Activated B cell treated with CpG ODN at 0.5 μM for 24 hours (primary cell): Measurements from ENCODE around the gene FOXA1. TPM values are rescaled to one million over a fixed set of nuclear protein-coding genes. Genes with fewer than 3 reads are reported as not detected.

ENCODE experiments used
- ATAC-seq: fragments of 200-7000 bp; cut with Tn5 transposase; one replicate; pipeline ENCODE4 v1.10.0; 2021; ENCODE audit warnings: low read depth, mild to moderate bottlenecking, moderate library complexity
- CTCF ChIA-PET: fragments of 350-600 bp; sonication (Branson Sonifier 250); formaldehyde crosslinking; loops from one replicate; lab custom pipeline; 2021; ENCODE audit warnings: antibody characterized with exemption; lab: Charles Lee
- POLR2A ChIA-PET: fragments of 350-600 bp; sonication (Branson Sonifier 250); formaldehyde crosslinking; loops from one replicate; lab custom pipeline; 2021; ENCODE audit warnings: antibody characterized with exemption; lab: Charles Lee
- DNase-seq: peaks from one replicate; pipeline ENCODE4 v3.0.0; 2022
- H3K27ac Mint-ChIP-seq: one replicate; pipeline ENCODE4 v1.8.0; 2020; ENCODE audit warnings: mixed read lengths
- H3K27me3 Mint-ChIP-seq: one replicate; pipeline ENCODE4 v1.8.0; 2021; ENCODE audit warnings: mixed read lengths
- H3K36me3 Mint-ChIP-seq: one replicate; pipeline ENCODE4 v1.8.0; 2021; ENCODE audit warnings: low read depth, mixed read lengths
- H3K4me1 Mint-ChIP-seq: one replicate; pipeline ENCODE4 v1.8.0; 2021; ENCODE audit warnings: mixed read lengths
- H3K4me3 Mint-ChIP-seq: one replicate; pipeline ENCODE4 v1.8.0; 2020; ENCODE audit warnings: mild to moderate bottlenecking, mixed read lengths
- H3K9me3 Mint-ChIP-seq: one replicate; pipeline ENCODE4 v1.8.0; 2020; ENCODE audit warnings: mixed read lengths
- CTCF ChIP-seq: fragments of 200-600 bp; IDR thresholded peaks from one replicate; pipeline ENCODE4 v1.8.0; 2022; ENCODE audit warnings: antibody characterized with exemption, mild to moderate bottlenecking
- intact Hi-C: fragments of 100-400 bp; cut with micrococcal nuclease; formaldehyde crosslinking; loops from one replicate; pipeline ENCODE4 v1.15.1; 2024
- total RNA-seq: library from RNA; stranded (reverse); gene quantifications from 2 replicates; pipeline ENCODE4 v1.2.3, GENCODE V29; 2022

FOXA1 gene
- total RNA-seq, 1 donor from 2014 or later: not detected

GRCh38 chr14:37571391-37571790, 23.7 kb downstream of the FOXA1 start:
- H3K4me1 Mint-ChIP-seq: no peaks in the 10 kb centered on the region
- H3K36me3 Mint-ChIP-seq: no peaks in the 10 kb centered on the region
- TF ChIP-seq CTCF: no peak
- H3K27ac Mint-ChIP-seq: no peak overlapping the region
- ChIA-PET CTCF (no interaction called here), POLR2A (no interaction called here)
- no peak overlapping the region for H3K4me3 Mint-ChIP-seq
- H3K27me3 Mint-ChIP-seq: no peaks in the 10 kb centered on the region
- intact Hi-C loops: no loop called here
- no peak for ATAC-seq
- DNase-seq: no peak
- H3K9me3 Mint-ChIP-seq: no peaks in the 10 kb centered on the region

GRCh38 chr14:37569729-37570128, 25.3 kb downstream of the FOXA1 start:
- Mint-ChIP-seq H3K27me3 (no peaks in the 10 kb centered on the region), H3K4me3 (no peak overlapping the region), H3K4me1 (no peaks in the 10 kb centered on the region), H3K36me3 (no peaks in the 10 kb centered on the region), H3K27ac (no peak overlapping the region), H3K9me3 (no peaks in the 10 kb centered on the region)
- no peak for ATAC-seq
- intact Hi-C loops: no loop called here
- no peak for TF ChIP-seq CTCF
- no peak for DNase-seq
- ChIA-PET POLR2A (interaction anchor here (0.7 kb wide), 1 partner anchor 8 kb away, joined by 6 read pairs; no protein-coding TSS in a partner anchor), CTCF (no interaction called here)

GRCh38 chr14:37566811-37567371, 28.2 kb downstream of the FOXA1 start:
- ATAC-seq (no peak), DNase-seq (no peak)
- H3K27me3 Mint-ChIP-seq: no peaks in the 10 kb centered on the region
- no peak overlapping the region for H3K4me3 Mint-ChIP-seq
- no peaks in the 10 kb centered on the region for H3K4me1 Mint-ChIP-seq
- POLR2A ChIA-PET: no interaction called here
- no peaks in the 10 kb centered on the region for H3K36me3 Mint-ChIP-seq
- intact Hi-C loops: no loop called here
- TF ChIP-seq CTCF: no peak
- no peaks in the 10 kb centered on the region for H3K9me3 Mint-ChIP-seq
- no peak overlapping the region for H3K27ac Mint-ChIP-seq
- CTCF ChIA-PET: no interaction called here

- POLR2A ChIA-PET: no interaction called here
- Mint-ChIP-seq H3K4me1 (no peaks in the 10 kb centered on the region), H3K27me3 (no peaks in the 10 kb centered on the region), H3K27ac (no peak overlapping the region), H3K4me3 (no peak overlapping the region), H3K36me3 (no peaks in the 10 kb centered on the region), H3K9me3 (no peaks in the 10 kb centered on the region)
- DNase-seq: no peak
- no peak for ATAC-seq
- no peak for TF ChIP-seq CTCF
- CTCF ChIA-PET: no interaction called here
- intact Hi-C loops: no loop called here
These were observed 29.5 kb downstream of the FOXA1 start for GRCh38 chr14:37565550-37565949.

GRCh38 chr14:37563189-37563588, 31.9 kb downstream of the FOXA1 start:
- no peaks in the 10 kb centered on the region for H3K9me3 Mint-ChIP-seq
- ChIA-PET CTCF (no interaction called here), POLR2A (no interaction called here)
- DNase-seq (no peak), ATAC-seq (no peak)
- TF ChIP-seq CTCF: no peak
- H3K4me1 Mint-ChIP-seq: no peaks in the 10 kb centered on the region
- H3K27me3 Mint-ChIP-seq: no peaks in the 10 kb centered on the region
- no peak overlapping the region for H3K4me3 Mint-ChIP-seq
- no peak overlapping the region for H3K27ac Mint-ChIP-seq
- no peaks in the 10 kb centered on the region for H3K36me3 Mint-ChIP-seq
- intact Hi-C loops: no loop called here
